ENCODE data around the gene UBAP1. TPM values are rescaled to one million over a fixed set of nuclear protein-coding genes. Genes with fewer than 3 reads are reported as not detected.

UBAP1 gene
- total RNA-seq, 1 experiment from 2014 or later, result 30.8 TPM

GRCh38 chr9:34289159-34289558 lies 110.3 kb downstream of the UBAP1 start:
- BruUV-seq (replicated peaks), result no TSS peak
- ATAC-seq (no peak), DNase-seq (ENCODE audit: low read depth, low spot score) (no peak)
- Histone ChIP-seq H3K9ac (ENCODE audit: low read length) (no peak overlapping the region), H3K4me1 (ENCODE audit: control insufficient read depth in 1 of 2, insufficient read depth in 2 of 2, low read length in 2 of 2) (no peaks in the 10 kb centered on the region), H3K4me3 (replicated peaks in 1 of 2; ENCODE audit: low read depth in 1 of 2, low read length in 2 of 2) (no peak overlapping the region), H3K4me2 (ENCODE audit: low read length) (no peak overlapping the region), H3K9me3 (ENCODE audit: control insufficient read depth in 1 of 2, insufficient read depth in 1 of 2, low read depth in 1 of 2, low read length in 2 of 2) (no peaks in the 10 kb centered on the region), H3K9me2 (ENCODE audit: insufficient read depth) (no peaks in the 10 kb centered on the region), H3K79me2 (ENCODE audit: insufficient read depth, low read length) (no peaks in the 10 kb centered on the region), H3K36me3 (ENCODE audit: control insufficient read depth in 1 of 2, insufficient read depth in 2 of 2, low read length in 2 of 2) (peaks cover 0 to 4% of the 10 kb centered on the region in 2 experiments; a peak in 1 of 4 replicates), H3K27me3 (ENCODE audit: insufficient read depth, low read length) (no peaks in the 10 kb centered on the region), H3K27ac (ENCODE audit: low read depth, low read length) (no peak overlapping the region), H2AFZ (ENCODE audit: low read depth, low read length, poor library complexity, severe bottlenecking) (no peak overlapping the region), H4K20me1 (ENCODE audit: insufficient read depth) (no peaks in the 10 kb centered on the region)
- POLR2A ChIA-PET, result no interaction called here
- intact Hi-C loops (cut with micrococcal nuclease), result no loop called here
- CTCF ChIA-PET, result no interaction called here
- RAD21 ChIA-PET (ENCODE audit: low non-redundant PET in 1 of 2, low total read pairs in 2 of 2, uncharacterized antibody in 2 of 2, unreplicated experiment in 2 of 2), result interaction anchor here in 1 of 2 experiments (0.7 kb wide), 1 partner anchor 272 kb away, joined by 5 read pairs; no protein-coding TSS in a partner anchor
- TF ChIP-seq SIN3A (IDR thresholded peaks at IDR 0.05; ENCODE audit: low read depth) (no peak), FOSL1 (IDR thresholded peaks at IDR 0.05; ENCODE audit: low read depth) (no peak), ZNF274 (IDR thresholded peaks at IDR 0.05; ENCODE audit: low read depth, low read length) (no peak), POLR2AphosphoS5 (IDR thresholded peaks at IDR 0.05; ENCODE audit: low read depth, low read length) (no peak), SRF (IDR thresholded peaks at IDR 0.05; ENCODE audit: low read depth) (no peak), ELF1 (IDR thresholded peaks at IDR 0.05; ENCODE audit: borderline replicate concordance, low read depth) (no peak), JUND (IDR thresholded peaks at IDR 0.05) (no peak), POLR2A (IDR thresholded peaks at IDR 0.05; ENCODE audit: borderline replicate concordance, extremely low read depth, insufficient read depth, insufficient read length) (no peak), EZH2 (IDR thresholded peaks at IDR 0.05) (no peak), SP1 (IDR thresholded peaks at IDR 0.05; ENCODE audit: low read depth) (no peak), ATF3 (IDR thresholded peaks at IDR 0.05) (no peak), MAX (IDR thresholded peaks at IDR 0.05) (no peak), YY1 (IDR thresholded peaks at IDR 0.05; ENCODE audit: extremely low read depth, insufficient replicate concordance, low read depth, low read length) (no peak), CEBPB (IDR thresholded peaks at IDR 0.05; ENCODE audit: low read depth) (no peak), REST (IDR thresholded peaks at IDR 0.05; ENCODE audit: low read depth) (no peak)
- TF ChIP-seq, protein P1, sequence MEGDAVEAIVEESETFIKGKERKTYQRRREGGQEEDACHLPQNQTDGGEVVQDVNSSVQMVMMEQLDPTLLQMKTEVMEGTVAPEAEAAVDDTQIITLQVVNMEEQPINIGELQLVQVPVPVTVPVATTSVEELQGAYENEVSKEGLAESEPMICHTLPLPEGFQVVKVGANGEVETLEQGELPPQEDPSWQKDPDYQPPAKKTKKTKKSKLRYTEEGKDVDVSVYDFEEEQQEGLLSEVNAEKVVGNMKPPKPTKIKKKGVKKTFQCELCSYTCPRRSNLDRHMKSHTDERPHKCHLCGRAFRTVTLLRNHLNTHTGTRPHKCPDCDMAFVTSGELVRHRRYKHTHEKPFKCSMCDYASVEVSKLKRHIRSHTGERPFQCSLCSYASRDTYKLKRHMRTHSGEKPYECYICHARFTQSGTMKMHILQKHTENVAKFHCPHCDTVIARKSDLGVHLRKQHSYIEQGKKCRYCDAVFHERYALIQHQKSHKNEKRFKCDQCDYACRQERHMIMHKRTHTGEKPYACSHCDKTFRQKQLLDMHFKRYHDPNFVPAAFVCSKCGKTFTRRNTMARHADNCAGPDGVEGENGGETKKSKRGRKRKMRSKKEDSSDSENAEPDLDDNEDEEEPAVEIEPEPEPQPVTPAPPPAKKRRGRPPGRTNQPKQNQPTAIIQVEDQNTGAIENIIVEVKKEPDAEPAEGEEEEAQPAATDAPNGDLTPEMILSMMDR (IDR thresholded peaks at IDR 0.05 in 2 of 3, conservative IDR thresholded peaks at IDR 0.05 in 1 of 3; ENCODE audit: borderline replicate concordance in 1 of 3, insufficient read depth in 1 of 3, low read depth in 2 of 3, low read length in 2 of 3), result no peak

Data from HCT116 (cell line).